Naive thymus-derived CD4-positive, alpha-beta T cell (primary cell): ENCODE measurements around the gene PLCD3. TPM values are rescaled to one million over a fixed set of nuclear protein-coding genes. Genes with fewer than 3 reads are reported as not detected.

ENCODE experiments used
- ATAC-seq: fragments of 150-1000 bp; cut with Tn5 transposase; 2 replicates; pipeline ENCODE4 v1.10.0; 2021; ENCODE audit warnings: mild to moderate bottlenecking, moderate library complexity
- CTCF ChIA-PET: fragments of 350-600 bp; sonication (Branson Sonifier 250); formaldehyde crosslinking; loops from one replicate; lab custom pipeline; 2021; ENCODE audit warnings: antibody characterized with exemption; lab: Charles Lee
- POLR2A ChIA-PET: fragments of 350-600 bp; sonication (Branson Sonifier 250); formaldehyde crosslinking; loops from one replicate; lab custom pipeline; 2021; ENCODE audit warnings: antibody characterized with exemption, inconsistent platforms; lab: Charles Lee
- DNase-seq, 9 donors: peaks; one replicate each; pipeline versions ENCODE4 v3.0.0 to v3.0.0-alpha.2; 2020 to 2022; ENCODE audit warnings: mixed read lengths in 1 of 9
- H3K27ac ChIP-seq: one replicate; pipeline ENCODE4 v1.7.0; 2013; ENCODE audit warnings: mild to moderate bottlenecking, low read depth, low read length, moderate library complexity
- H3K27me3 ChIP-seq, 2 donors: one replicate each; pipeline ENCODE4 v1.7.0; 2013; ENCODE audit warnings: low read length in 2 of 2, mild to moderate bottlenecking in 2 of 2, moderate library complexity in 2 of 2; ENCODE audit not compliant: control insufficient read depth in 2 of 2, insufficient read depth in 2 of 2
- H3K36me3 ChIP-seq, 3 experiments: 1 replicate in 2 of 3; 2 replicates in 1 of 3; pipeline ENCODE4 v1.7.0; 2013; ENCODE audit warnings: low read length in 3 of 3, mild to moderate bottlenecking in 3 of 3, moderate library complexity in 1 of 3; ENCODE audit not compliant: insufficient read depth in 3 of 3, control insufficient read depth in 2 of 3
- H3K4me1 ChIP-seq, 2 donors: one replicate each; pipeline ENCODE4 v1.7.0; 2013; ENCODE audit warnings: low read length in 2 of 2, mild to moderate bottlenecking in 2 of 2, moderate library complexity in 1 of 2; ENCODE audit not compliant: control insufficient read depth in 2 of 2, insufficient read depth in 2 of 2
- H3K4me3 ChIP-seq: 2 replicates; pipeline ENCODE4 v1.7.0; 2013; ENCODE audit warnings: mild to moderate bottlenecking, low read length
- H3K9me3 ChIP-seq, 3 experiments: 1 replicate in 2 of 3; 2 replicates in 1 of 3; pipeline ENCODE4 v1.7.0; 2013; ENCODE audit warnings: low read length in 3 of 3; ENCODE audit not compliant: control insufficient read depth in 2 of 3
- H3K27ac Mint-ChIP-seq, 9 donors: one replicate each; pipeline ENCODE4 v1.8.0; 2020 to 2022; ENCODE audit warnings: mixed read lengths in 9 of 9, mild to moderate bottlenecking in 8 of 9, moderate library complexity in 5 of 9, inconsistent platforms in 2 of 9
- H3K27me3 Mint-ChIP-seq, 5 donors: one replicate each; pipeline ENCODE4 v1.8.0; 2021 to 2022; ENCODE audit warnings: mixed read lengths in 5 of 5, mild to moderate bottlenecking in 1 of 5
- H3K36me3 Mint-ChIP-seq, 5 donors: one replicate each; pipeline ENCODE4 v1.8.0; 2020 to 2022; ENCODE audit warnings: mixed read lengths in 5 of 5, mild to moderate bottlenecking in 3 of 5, inconsistent platforms in 1 of 5
- H3K4me1 Mint-ChIP-seq, 7 donors: one replicate each; pipeline ENCODE4 v1.8.0; 2020 to 2022; ENCODE audit warnings: mixed read lengths in 7 of 7, mild to moderate bottlenecking in 3 of 7, inconsistent platforms in 1 of 7
- H3K4me3 Mint-ChIP-seq, 10 donors: one replicate each; pipeline ENCODE4 v1.8.0; 2020 to 2022; ENCODE audit warnings: mild to moderate bottlenecking in 10 of 10, mixed read lengths in 10 of 10, moderate library complexity in 6 of 10, inconsistent platforms in 2 of 10
- H3K9me3 Mint-ChIP-seq, 11 donors: one replicate each; pipeline ENCODE4 v1.8.0; 2020 to 2022; ENCODE audit warnings: mixed read lengths in 11 of 11, mild to moderate bottlenecking in 4 of 11, inconsistent platforms in 1 of 11, moderate library complexity in 1 of 11
- intact Hi-C, 2 donors: fragments of 100-400 bp; cut with micrococcal nuclease; formaldehyde crosslinking; loops; one replicate each; pipeline ENCODE4 v1.15.1; 2023
- polyA plus RNA-seq, 2 donors: library from polyadenylated mRNA; unstranded; fragments of 300-500 nt; fragmentation: Illumina TruSeq; gene quantifications; one replicate each; pipeline ENCODE4 v1.2.3, GENCODE V29; 2021
- total RNA-seq, 6 experiments: library from RNA in 5 of 6; stranded (reverse) in 5 of 6; gene quantifications; 1 replicate in 5 of 6; 2 replicates in 1 of 6; pipeline ENCODE4 v1.2.3 and lab custom pipeline; 2021 to 2026

PLCD3 gene
- total and polyA plus RNA-seq, 7 experiments from 2014 or later = 0.21 to 5.1 (median 2.7) TPM; not detected in 1

DNA sequence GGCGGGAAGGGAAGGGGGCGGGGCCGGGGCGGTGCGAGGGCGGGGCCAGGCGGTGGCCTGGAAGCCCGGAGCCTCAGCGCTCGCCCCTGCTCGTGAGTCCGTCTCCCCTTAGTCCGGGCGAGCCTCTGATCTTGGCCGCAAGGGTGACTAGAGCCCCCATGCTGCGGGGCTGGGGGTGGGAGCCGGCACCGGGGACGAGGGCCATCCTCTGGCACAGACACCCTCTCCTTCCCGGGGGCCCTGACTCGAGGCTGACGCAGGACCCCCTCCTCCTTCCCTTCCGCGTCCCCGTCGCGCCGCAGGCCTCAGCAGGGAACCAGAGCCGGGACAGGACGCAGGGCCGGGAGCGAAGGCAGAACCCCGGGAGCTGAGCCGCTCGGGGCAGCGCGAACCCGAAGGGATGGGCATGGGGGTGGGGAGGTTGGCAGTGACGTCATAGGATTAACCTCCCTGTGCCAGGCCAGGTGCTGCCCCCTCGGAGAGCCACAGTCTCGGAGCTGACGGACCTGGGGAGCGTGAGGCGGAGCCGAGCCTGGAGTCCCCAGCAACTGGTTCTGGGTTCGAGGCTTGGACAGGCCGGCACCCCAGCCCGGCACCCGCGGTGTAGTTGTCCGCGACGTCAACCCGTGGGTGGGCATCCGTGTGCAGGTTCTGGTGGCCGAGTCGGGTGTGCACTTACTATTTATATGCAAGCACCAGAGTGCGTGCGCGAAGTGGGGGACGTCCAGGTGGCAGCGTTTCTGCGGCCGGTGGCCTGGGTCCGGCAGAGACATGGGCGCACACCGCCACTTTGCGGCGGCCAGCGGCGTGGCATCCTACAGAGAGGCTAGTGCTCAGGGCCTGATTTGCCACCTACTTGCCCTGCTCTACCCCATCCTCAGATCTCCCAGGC, 503 bp upstream of the PLCD3 start:
- no peaks in the 10 kb centered on the region for H3K36me3 Mint-ChIP-seq
- peaks cover 9 to 25% (median 21%) of the 10 kb centered on the region in 7 donors for H3K4me1 Mint-ChIP-seq
- peak overlapping the region; percentile 90 for H3K4me3 ChIP-seq
- ChIA-PET POLR2A (interaction anchor here (0.7 to 13.3 kb wide), 2 partner anchors 16 to 50 kb away, joined by 3 to 232 read pairs; partner anchors contain the start of gene HEXIM1), CTCF (interaction anchor here (0.6 to 3.8 kb wide), 8 partner anchors 8 to 301 kb away, joined by 3 to 82 read pairs (median 5); partner anchors contain the start of gene HEXIM1)
- no peaks in the 10 kb centered on the region for H3K9me3 Mint-ChIP-seq
- H3K27ac ChIP-seq = peak overlapping the region; percentile 95
- H3K27me3 Mint-ChIP-seq = peaks cover 0 to 10% (median 0%) of the 10 kb centered on the region in 5 donors
- H3K4me1 ChIP-seq = peaks cover 12% of the 10 kb centered on the region in 2 donors
- H3K27me3 ChIP-seq = no peaks in the 10 kb centered on the region
- DNase-seq (peak; percentile 59 to 88 (median 78)), ATAC-seq (peak; percentile 65)
- intact Hi-C loops = loop anchor here (1.0 to 5.0 kb wide), 4 partner anchors 37 to 358 kb away; partner anchors contain the start of gene NMT1 (in 1 of the 2)
- peak overlapping the region; percentile 89 to 94 (median 91) for H3K4me3 Mint-ChIP-seq
- H3K9me3 ChIP-seq = no peaks in the 10 kb centered on the region
- H3K36me3 ChIP-seq = peaks cover 0 to 11% (median 0%) of the 10 kb centered on the region in 3 experiments
- peak overlapping the region; percentile 21 to 94 (median 90) for H3K27ac Mint-ChIP-seq

GRCh38 chr17:45131616-45132319, 547 bp downstream of the PLCD3 start:
- H3K9me3 ChIP-seq = no peaks in the 10 kb centered on the region
- H3K36me3 ChIP-seq = peaks cover 0 to 7% (median 0%) of the 10 kb centered on the region in 3 experiments
- peaks cover 0 to 10% (median 0%) of the 10 kb centered on the region in 5 donors for H3K27me3 Mint-ChIP-seq
- H3K27me3 ChIP-seq = no peaks in the 10 kb centered on the region
- H3K36me3 Mint-ChIP-seq = no peaks in the 10 kb centered on the region
- ChIA-PET POLR2A (interaction anchor here (1.1 to 13.3 kb wide), 2 partner anchors 17 to 66 kb away, joined by 5 to 232 read pairs; partner anchors contain the start of gene HEXIM1), CTCF (interaction anchor here (0.7 to 2.3 kb wide), 4 partner anchors 17 to 302 kb away, joined by 3 to 9 read pairs (median 5); partner anchors contain the start of gene HEXIM1)
- H3K4me1 Mint-ChIP-seq = peaks cover 9 to 24% (median 21%) of the 10 kb centered on the region in 7 donors
- peak overlapping the region; percentile 49 to 89 (median 68) for H3K4me3 Mint-ChIP-seq
- DNase-seq = peak in 8 of 9 donors; percentile 31 to 72 (median 41)
- H3K27ac Mint-ChIP-seq = peak overlapping the region in 5 of 9 donors; percentile 18 to 76 (median 57)
- H3K4me1 ChIP-seq = peaks cover 12% of the 10 kb centered on the region in 2 donors
- intact Hi-C loops = loop anchor here in 1 of 2 donors (5.0 kb wide), 1 partner anchor 354 kb away; no protein-coding TSS in a partner anchor
- peak overlapping the region; percentile 60 for H3K4me3 ChIP-seq
- no peak for ATAC-seq
- H3K9me3 Mint-ChIP-seq = no peaks in the 10 kb centered on the region
- H3K27ac ChIP-seq = peak overlapping the region; percentile 95

DNA sequence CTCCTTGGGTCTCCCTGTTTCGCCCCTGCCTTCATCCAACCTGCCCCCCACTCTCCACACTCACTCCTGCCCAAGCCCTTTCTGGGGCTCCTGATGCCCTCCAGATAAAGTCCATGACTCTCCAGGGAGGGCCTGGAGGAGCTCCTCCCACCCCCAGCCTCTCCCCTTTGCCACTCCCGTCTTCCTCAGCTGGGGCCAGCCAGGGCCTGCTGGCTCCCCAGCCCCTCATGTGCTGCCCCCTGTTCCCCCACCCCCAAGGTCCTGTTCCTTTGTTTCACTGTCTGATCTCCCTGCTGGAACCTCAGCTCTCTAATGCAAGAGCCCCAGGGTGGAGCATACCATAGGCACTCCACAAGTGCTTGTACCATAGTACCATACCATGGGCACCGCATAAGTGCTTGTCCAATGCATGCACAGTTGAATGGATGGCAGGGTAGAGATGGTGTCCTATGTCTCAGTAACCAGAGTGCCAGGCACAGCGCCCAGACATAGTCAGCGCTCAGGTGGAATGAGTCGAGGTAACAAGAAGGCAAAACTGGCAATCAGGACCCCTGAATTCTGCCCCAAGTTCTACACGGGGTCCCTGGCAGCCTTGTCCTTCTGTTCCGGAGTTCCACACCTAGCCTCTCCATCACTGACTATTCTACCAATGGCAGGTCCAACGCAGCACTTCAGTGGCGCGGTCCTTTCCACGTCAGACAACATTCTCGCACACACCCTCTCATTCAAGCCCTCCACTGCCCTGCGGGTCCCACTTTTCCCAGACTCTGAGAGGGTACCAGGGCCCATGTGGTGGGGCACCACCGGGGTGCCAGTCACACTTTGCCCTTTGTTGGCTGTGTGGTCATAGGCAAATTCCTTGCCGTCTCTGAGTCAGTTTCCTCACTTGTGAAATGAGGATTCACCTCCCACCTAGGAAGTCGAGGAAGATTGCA, 1.4 kb downstream of the PLCD3 start:
- Histone ChIP-seq H3K36me3 (peaks cover 0 to 7% (median 0%) of the 10 kb centered on the region in 3 experiments), H3K27me3 (no peaks in the 10 kb centered on the region), H3K27ac (no peak overlapping the region), H3K9me3 (no peaks in the 10 kb centered on the region), H3K4me1 (peaks cover 3 to 4% of the 10 kb centered on the region in 2 donors), H3K4me3 (no peak overlapping the region)
- ChIA-PET CTCF (interaction anchor here (1.0 to 2.3 kb wide), 2 partner anchors 21 to 67 kb away, joined by 3 to 7 read pairs; no protein-coding TSS in a partner anchor), POLR2A (interaction anchor here (1.1 to 13.3 kb wide), 2 partner anchors 18 to 67 kb away, joined by 5 to 232 read pairs; partner anchors contain the start of gene HEXIM1)
- peak overlapping the region; percentile 9 to 89 (median 58) for H3K4me3 Mint-ChIP-seq
- peaks cover 6 to 16% (median 14%) of the 10 kb centered on the region in 7 donors for H3K4me1 Mint-ChIP-seq
- intact Hi-C loops = loop anchor here in 1 of 2 donors (5.0 kb wide), 1 partner anchor 354 kb away; no protein-coding TSS in a partner anchor
- H3K27ac Mint-ChIP-seq = peak overlapping the region in 6 of 9 donors; percentile 9 to 76 (median 28)
- H3K27me3 Mint-ChIP-seq = peaks cover 0 to 10% (median 0%) of the 10 kb centered on the region in 5 donors
- H3K9me3 Mint-ChIP-seq = no peaks in the 10 kb centered on the region
- ATAC-seq (no peak), DNase-seq (no peak)
- no peaks in the 10 kb centered on the region for H3K36me3 Mint-ChIP-seq

DNA sequence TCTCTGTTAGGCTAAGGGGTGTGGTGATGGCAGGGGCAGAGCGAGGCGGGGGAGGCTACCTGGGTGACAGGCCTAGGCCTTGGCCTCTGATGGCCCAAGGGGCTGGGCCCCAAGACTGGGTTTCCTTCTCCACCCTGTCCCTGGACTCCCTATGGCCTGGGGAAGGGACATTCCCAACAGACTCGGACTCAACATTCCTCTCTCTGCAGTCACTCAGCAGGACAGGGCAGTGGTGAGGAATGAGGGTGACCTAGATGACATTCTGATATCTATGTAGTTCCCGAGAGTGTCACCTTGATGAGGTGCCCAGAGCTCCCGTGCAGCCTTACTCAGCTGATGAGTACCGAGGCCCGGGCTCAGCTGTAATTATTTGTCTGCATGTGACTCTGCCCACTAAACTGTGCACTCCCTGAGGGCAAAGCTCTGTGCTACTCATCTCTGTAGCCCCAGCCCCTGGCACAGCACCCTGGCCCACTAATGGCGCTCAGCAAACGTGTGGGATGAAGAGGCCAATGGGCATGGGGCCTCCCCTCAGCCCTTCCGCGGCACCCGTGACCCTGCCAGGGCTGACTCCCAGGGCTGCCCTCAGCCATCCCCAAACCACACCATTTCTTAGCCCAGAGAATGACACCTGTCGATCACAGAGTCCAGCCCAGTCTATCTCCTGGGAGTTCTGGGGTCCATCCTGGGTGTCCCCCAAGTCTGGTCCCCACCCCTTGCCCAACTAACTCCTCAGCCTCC, 2.2 kb downstream of the PLCD3 start:
- ChIA-PET POLR2A (interaction anchor here (13.3 kb wide), 1 partner anchor 18 kb away, joined by 232 read pairs; the partner anchor contains the start of gene HEXIM1), CTCF (interaction anchor here (2.3 kb wide), 1 partner anchor 68 kb away, joined by 7 read pairs; no protein-coding TSS in a partner anchor)
- H3K4me3 ChIP-seq = no peak overlapping the region
- no peaks in the 10 kb centered on the region for H3K9me3 Mint-ChIP-seq
- peaks cover 0 to 10% (median 0%) of the 10 kb centered on the region in 5 donors for H3K27me3 Mint-ChIP-seq
- intact Hi-C loops = loop anchor here in 1 of 2 donors (5.0 kb wide), 1 partner anchor 353 kb away; no protein-coding TSS in a partner anchor
- no peak overlapping the region for H3K27ac ChIP-seq
- H3K4me1 Mint-ChIP-seq = peaks cover 4 to 7% (median 6%) of the 10 kb centered on the region in 7 donors
- peak overlapping the region in 4 of 10 donors; percentile 29 to 89 (median 52) for H3K4me3 Mint-ChIP-seq
- DNase-seq = no peak
- H3K27me3 ChIP-seq = no peaks in the 10 kb centered on the region
- ATAC-seq = no peak
- H3K36me3 ChIP-seq = peaks cover 0 to 7% (median 0%) of the 10 kb centered on the region in 3 experiments
- no peaks in the 10 kb centered on the region for H3K4me1 ChIP-seq
- H3K27ac Mint-ChIP-seq = peak overlapping the region in 1 of 9 donors; percentile 37
- H3K36me3 Mint-ChIP-seq = no peaks in the 10 kb centered on the region
- no peaks in the 10 kb centered on the region for H3K9me3 ChIP-seq

GRCh38 chr17:45129426-45129939, 2.8 kb downstream of the PLCD3 start:
- no peak overlapping the region for H3K27ac ChIP-seq
- H3K36me3 ChIP-seq = peaks cover 0 to 7% (median 0%) of the 10 kb centered on the region in 3 experiments
- no peaks in the 10 kb centered on the region for H3K36me3 Mint-ChIP-seq
- CTCF ChIA-PET = interaction anchor here (2.3 kb wide), 1 partner anchor 69 kb away, joined by 7 read pairs; no protein-coding TSS in a partner anchor
- H3K4me3 ChIP-seq = no peak overlapping the region
- no peaks in the 10 kb centered on the region for H3K27me3 ChIP-seq
- ATAC-seq = no peak
- no peaks in the 10 kb centered on the region for H3K4me1 ChIP-seq
- no peak overlapping the region for H3K27ac Mint-ChIP-seq
- H3K9me3 Mint-ChIP-seq = no peaks in the 10 kb centered on the region
- peaks cover 0 to 10% (median 0%) of the 10 kb centered on the region in 5 donors for H3K27me3 Mint-ChIP-seq
- intact Hi-C loops = no loop called here
- H3K9me3 ChIP-seq = no peaks in the 10 kb centered on the region
- no peak for DNase-seq
- POLR2A ChIA-PET = interaction anchor here (13.3 kb wide), 1 partner anchor 19 kb away, joined by 232 read pairs; the partner anchor contains the start of gene HEXIM1
- peaks cover 2 to 6% (median 5%) of the 10 kb centered on the region in 7 donors for H3K4me1 Mint-ChIP-seq
- no peak overlapping the region for H3K4me3 Mint-ChIP-seq
